ENCODE data around the gene PECR.

The PECR gene

GRCh38 chr2:216031960-216032689 lies 49.5 kb downstream of the PECR start:
- Mint-ChIP-seq H3K4me3 (no peak overlapping the region), H3K27ac (no peak overlapping the region), H3K27me3 (ENCODE audit: low read depth) (no peaks in the 10 kb centered on the region), H3K4me1 (no peaks in the 10 kb centered on the region), H3K9me3 (no peaks in the 10 kb centered on the region), H3K36me3 (ENCODE audit: low read depth) (peaks cover 12% of the 10 kb centered on the region)
- TF ChIP-seq, protein P1, sequence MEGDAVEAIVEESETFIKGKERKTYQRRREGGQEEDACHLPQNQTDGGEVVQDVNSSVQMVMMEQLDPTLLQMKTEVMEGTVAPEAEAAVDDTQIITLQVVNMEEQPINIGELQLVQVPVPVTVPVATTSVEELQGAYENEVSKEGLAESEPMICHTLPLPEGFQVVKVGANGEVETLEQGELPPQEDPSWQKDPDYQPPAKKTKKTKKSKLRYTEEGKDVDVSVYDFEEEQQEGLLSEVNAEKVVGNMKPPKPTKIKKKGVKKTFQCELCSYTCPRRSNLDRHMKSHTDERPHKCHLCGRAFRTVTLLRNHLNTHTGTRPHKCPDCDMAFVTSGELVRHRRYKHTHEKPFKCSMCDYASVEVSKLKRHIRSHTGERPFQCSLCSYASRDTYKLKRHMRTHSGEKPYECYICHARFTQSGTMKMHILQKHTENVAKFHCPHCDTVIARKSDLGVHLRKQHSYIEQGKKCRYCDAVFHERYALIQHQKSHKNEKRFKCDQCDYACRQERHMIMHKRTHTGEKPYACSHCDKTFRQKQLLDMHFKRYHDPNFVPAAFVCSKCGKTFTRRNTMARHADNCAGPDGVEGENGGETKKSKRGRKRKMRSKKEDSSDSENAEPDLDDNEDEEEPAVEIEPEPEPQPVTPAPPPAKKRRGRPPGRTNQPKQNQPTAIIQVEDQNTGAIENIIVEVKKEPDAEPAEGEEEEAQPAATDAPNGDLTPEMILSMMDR (IDR thresholded peaks at IDR 0.05; ENCODE audit: unreplicated experiment in 3 of 3): no peak

GRCh38 chr2:216030216-216030615 lies 51.4 kb downstream of the PECR start:
- Mint-ChIP-seq H3K27me3 (ENCODE audit: low read depth) (no peaks in the 10 kb centered on the region), H3K9me3 (no peaks in the 10 kb centered on the region), H3K4me1 (no peaks in the 10 kb centered on the region), H3K4me3 (no peak overlapping the region), H3K27ac (no peak overlapping the region), H3K36me3 (ENCODE audit: low read depth) (peaks cover 8% of the 10 kb centered on the region)
- TF ChIP-seq, protein P1 (IDR thresholded peaks at IDR 0.05; ENCODE audit: unreplicated experiment in 3 of 3): no peak

- H3K27ac Mint-ChIP-seq: no peak overlapping the region
- H3K9me3 Mint-ChIP-seq: no peaks in the 10 kb centered on the region
- no peaks in the 10 kb centered on the region for H3K4me1 Mint-ChIP-seq
- no peak overlapping the region for H3K4me3 Mint-ChIP-seq
- no peaks in the 10 kb centered on the region for H3K27me3 Mint-ChIP-seq (ENCODE audit: low read depth)
- peaks cover 8% of the 10 kb centered on the region for H3K36me3 Mint-ChIP-seq (ENCODE audit: low read depth)
- TF ChIP-seq, protein P1 (IDR thresholded peaks at IDR 0.05; ENCODE audit: unreplicated experiment in 3 of 3): no peak
Measured at GRCh38 chr2:216029416-216030129, 52.0 kb downstream of the PECR start.

DNA sequence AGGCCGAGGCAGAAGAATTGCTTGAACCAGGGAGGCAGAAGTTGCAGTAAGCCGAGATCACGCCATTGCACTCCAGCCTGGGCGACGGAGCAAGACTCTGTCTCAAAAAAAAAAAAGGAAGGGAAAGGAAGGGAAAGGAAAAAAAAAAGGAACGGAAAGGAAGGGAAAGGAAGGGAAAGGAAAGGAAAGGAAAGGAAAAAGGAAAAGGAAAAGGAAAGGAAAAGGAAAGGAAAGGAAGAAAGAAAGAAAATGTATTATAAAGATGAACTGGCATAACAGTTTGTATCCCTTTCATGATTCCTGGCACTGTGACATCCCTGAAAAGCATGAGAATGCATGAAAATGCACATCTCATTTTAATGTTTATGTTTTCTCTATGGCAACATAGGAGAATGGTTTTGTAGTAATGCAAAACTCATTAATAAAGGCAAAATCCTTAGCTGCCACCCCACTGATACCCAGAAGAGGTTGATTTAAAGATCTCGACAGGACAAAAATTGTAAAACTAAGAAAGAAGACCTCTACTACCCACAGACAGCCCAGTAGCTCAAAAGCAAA lies 56.8 kb downstream of the PECR start:
- H3K27ac Mint-ChIP-seq: no peak overlapping the region
- no peaks in the 10 kb centered on the region for H3K9me3 Mint-ChIP-seq
- no peaks in the 10 kb centered on the region for H3K36me3 Mint-ChIP-seq (ENCODE audit: low read depth)
- TF ChIP-seq, protein P1 (IDR thresholded peaks at IDR 0.05; ENCODE audit: unreplicated experiment in 3 of 3): no peak
- H3K27me3 Mint-ChIP-seq (ENCODE audit: low read depth): peaks cover 4% of the 10 kb centered on the region
- no peaks in the 10 kb centered on the region for H3K4me1 Mint-ChIP-seq
- no peak overlapping the region for H3K4me3 Mint-ChIP-seq

DNA sequence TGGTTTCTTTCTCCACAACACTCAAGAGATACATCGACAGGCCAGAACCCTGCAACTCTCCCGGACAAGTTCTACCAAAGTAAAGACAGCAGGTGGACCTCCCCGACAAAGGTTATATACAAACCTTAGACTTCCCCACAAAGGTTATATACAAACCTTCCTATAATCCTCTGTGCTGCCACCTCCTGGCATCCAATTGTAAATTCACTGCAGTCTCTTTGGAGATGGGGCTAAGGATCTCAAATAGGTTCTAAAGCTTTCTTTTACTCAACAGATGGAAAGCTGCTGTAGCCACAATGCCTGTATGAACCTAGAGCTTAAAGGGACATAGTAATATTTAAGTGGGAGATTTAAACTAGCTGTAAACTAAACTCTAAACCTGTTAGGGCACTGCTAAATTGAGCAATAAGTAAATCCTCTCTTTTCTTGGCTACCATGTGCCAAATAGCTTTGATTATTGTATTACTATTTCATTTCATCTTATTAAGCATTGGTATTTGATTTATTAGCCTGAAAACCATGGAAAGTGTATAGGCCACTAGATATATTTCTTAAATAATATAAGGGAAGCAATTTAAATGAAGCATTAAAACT lies 58.5 kb downstream of the PECR start:
- Mint-ChIP-seq H3K27ac (no peak overlapping the region), H3K9me3 (no peaks in the 10 kb centered on the region), H3K4me1 (no peaks in the 10 kb centered on the region), H3K27me3 (ENCODE audit: low read depth) (peaks cover 4% of the 10 kb centered on the region), H3K4me3 (no peak overlapping the region), H3K36me3 (ENCODE audit: low read depth) (no peaks in the 10 kb centered on the region)
- TF ChIP-seq, protein P1 (IDR thresholded peaks at IDR 0.05; ENCODE audit: unreplicated experiment in 3 of 3): peak; percentile 60 to 70 (median 70)
